ENCODE data around the gene PTPRD. TPM values are rescaled to one million over a fixed set of nuclear protein-coding genes. Genes with fewer than 3 reads are reported as not detected.

PTPRD gene
- total and polyA plus RNA-seq, 9 of the 15 experiments (the other 6 are each of a cell fraction or from before 2014, with no cell fraction given) = 0.11 TPM; not detected in 8

DNA sequence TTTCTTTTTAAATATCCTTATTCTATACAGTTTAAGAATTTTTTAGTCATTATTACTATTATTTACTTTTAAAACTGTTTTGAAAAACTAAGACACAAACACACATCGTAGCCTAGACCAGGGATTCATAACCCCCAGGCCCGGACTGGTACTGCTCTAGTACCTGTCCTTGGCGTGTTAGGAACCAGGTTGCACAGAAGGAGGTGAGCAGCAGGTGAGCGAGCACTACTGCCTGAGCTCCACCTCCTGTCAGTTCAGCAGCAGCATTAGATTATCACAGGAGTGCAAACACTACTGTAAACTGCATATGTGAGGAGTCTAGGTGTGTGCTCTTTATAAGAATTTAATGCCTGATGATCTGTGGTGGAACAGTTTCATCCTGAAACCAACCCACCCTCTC lies 357.0 kb downstream of the PTPRD start:
- Histone ChIP-seq H3K9me1 (ENCODE audit: control insufficient read depth, insufficient read depth, low read length) (no peaks in the 10 kb centered on the region), H3K9ac (ENCODE audit: insufficient read depth in 1 of 2, low read depth in 2 of 2, low read length in 2 of 2) (no peak overlapping the region), H2AFZ (ENCODE audit: low read depth, low read length) (no peak overlapping the region), H3K4me2 (ENCODE audit: insufficient read depth, low read length) (no peak overlapping the region), H3K79me2 (ENCODE audit: control insufficient read depth, insufficient read depth, low read length) (no peaks in the 10 kb centered on the region), H3K36me3 (ENCODE audit: control insufficient read depth, insufficient read depth, low read length) (no peaks in the 10 kb centered on the region), H3K9me3 (replicated peaks; ENCODE audit: control insufficient read depth, insufficient read depth, low read depth, low read length) (no peaks in the 10 kb centered on the region), H3K27ac (ENCODE audit: extremely low read depth, low read depth, low read length) (no peak overlapping the region), H3K27me3 (ENCODE audit: control insufficient read depth in 2 of 2, insufficient read depth in 2 of 2, low read length in 2 of 2) (no peaks in the 10 kb centered on the region), H3K4me1 (replicated peaks in 1 of 2; ENCODE audit: control insufficient read depth in 2 of 2, insufficient read depth in 2 of 2, low read length in 2 of 2) (no peaks in the 10 kb centered on the region), H4K20me1 (replicated peaks; ENCODE audit: control insufficient read depth, insufficient read depth, low read length) (no peaks in the 10 kb centered on the region), H3K4me3 (no peak overlapping the region)
- intact Hi-C loops (cut with micrococcal nuclease) = no loop called here
- ATAC-seq (no peak), DNase-seq (ENCODE audit: extremely low read depth in 1 of 4, low spot score in 3 of 4) (no peak), FAIRE-seq (no peak)
- no peak for TF ChIP-seq CBX3 (IDR thresholded peaks at IDR 0.05; ENCODE audit: borderline replicate concordance in 1 of 2, low read length in 2 of 2)
- no peak for TF ChIP-seq SPI1 (IDR thresholded peaks at IDR 0.05; ENCODE audit: borderline replicate concordance, low read depth, low read length)
- TF ChIP-seq, protein P1, sequence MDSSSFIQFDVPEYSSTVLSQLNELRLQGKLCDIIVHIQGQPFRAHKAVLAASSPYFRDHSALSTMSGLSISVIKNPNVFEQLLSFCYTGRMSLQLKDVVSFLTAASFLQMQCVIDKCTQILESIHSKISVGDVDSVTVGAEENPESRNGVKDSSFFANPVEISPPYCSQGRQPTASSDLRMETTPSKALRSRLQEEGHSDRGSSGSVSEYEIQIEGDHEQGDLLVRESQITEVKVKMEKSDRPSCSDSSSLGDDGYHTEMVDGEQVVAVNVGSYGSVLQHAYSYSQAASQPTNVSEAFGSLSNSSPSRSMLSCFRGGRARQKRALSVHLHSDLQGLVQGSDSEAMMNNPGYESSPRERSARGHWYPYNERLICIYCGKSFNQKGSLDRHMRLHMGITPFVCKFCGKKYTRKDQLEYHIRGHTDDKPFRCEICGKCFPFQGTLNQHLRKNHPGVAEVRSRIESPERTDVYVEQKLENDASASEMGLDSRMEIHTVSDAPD (CRISPR knock-in tag; IDR thresholded peaks at IDR 0.05) = no peak
- in situ Hi-C loops (cut with MboI) = no loop called here
- BruUV-seq (replicated peaks) = no TSS peak
- POLR2A ChIA-PET = no interaction called here
- 0% methylated on average over 4 of the region's 4 CpGs for WGBS (ENCODE audit: insufficient coverage, low coverage, missing lambda C conversion rate)
- CTCF ChIA-PET (ENCODE audit: low intra/inter-chr PET ratio) = no interaction called here

DNA sequence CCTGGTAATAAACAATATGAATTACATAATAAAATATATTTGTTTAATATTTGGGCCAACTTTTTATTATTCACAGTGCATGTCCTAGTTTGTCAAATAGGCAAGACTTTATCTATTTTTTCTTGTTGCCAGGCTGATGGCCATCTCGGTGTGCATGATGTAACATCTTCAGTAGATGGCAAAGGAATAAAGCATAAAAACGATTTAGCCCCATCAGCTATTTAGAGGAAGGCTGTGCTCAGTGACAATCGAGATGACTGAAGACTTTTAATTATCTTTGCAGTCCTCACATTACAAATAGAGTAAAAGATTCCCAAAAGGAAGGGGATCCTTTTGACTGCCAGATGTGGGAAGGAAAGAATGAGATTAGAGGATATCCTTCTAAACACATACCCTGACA lies 358.5 kb downstream of the PTPRD start:
- DNase-seq (ENCODE audit: extremely low read depth in 1 of 4, low spot score in 3 of 4) (no peak), ATAC-seq (no peak), FAIRE-seq (no peak)
- WGBS (ENCODE audit: insufficient coverage, low coverage, missing lambda C conversion rate) = 0% methylated on average over 3 of the region's 3 CpGs
- ChIA-PET POLR2A (no interaction called here), CTCF (ENCODE audit: low intra/inter-chr PET ratio) (no interaction called here)
- Histone ChIP-seq H3K4me3 (no peak overlapping the region), H3K9ac (ENCODE audit: insufficient read depth in 1 of 2, low read depth in 2 of 2, low read length in 2 of 2) (no peak overlapping the region), H3K79me2 (ENCODE audit: control insufficient read depth, insufficient read depth, low read length) (no peaks in the 10 kb centered on the region), H2AFZ (ENCODE audit: low read depth, low read length) (no peak overlapping the region), H3K36me3 (ENCODE audit: control insufficient read depth, insufficient read depth, low read length) (no peaks in the 10 kb centered on the region), H3K9me3 (replicated peaks; ENCODE audit: control insufficient read depth, insufficient read depth, low read depth, low read length) (no peaks in the 10 kb centered on the region), H3K9me1 (ENCODE audit: control insufficient read depth, insufficient read depth, low read length) (no peaks in the 10 kb centered on the region), H3K4me2 (ENCODE audit: insufficient read depth, low read length) (no peak overlapping the region), H4K20me1 (replicated peaks; ENCODE audit: control insufficient read depth, insufficient read depth, low read length) (no peaks in the 10 kb centered on the region), H3K27me3 (ENCODE audit: control insufficient read depth in 2 of 2, insufficient read depth in 2 of 2, low read length in 2 of 2) (no peaks in the 10 kb centered on the region), H3K4me1 (replicated peaks in 1 of 2; ENCODE audit: control insufficient read depth in 2 of 2, insufficient read depth in 2 of 2, low read length in 2 of 2) (no peaks in the 10 kb centered on the region), H3K27ac (ENCODE audit: extremely low read depth, low read depth, low read length) (no peak overlapping the region)
- BruUV-seq (replicated peaks) = no TSS peak
- intact Hi-C loops (cut with micrococcal nuclease) = no loop called here
- in situ Hi-C loops (cut with MboI) = no loop called here
- TF ChIP-seq DACH1 (IDR thresholded peaks at IDR 0.05; ENCODE audit: partially characterized antibody) (no peak), TCF7 (IDR thresholded peaks at IDR 0.05; ENCODE audit: borderline replicate concordance) (no peak), BCL6 (CRISPR knock-in tag; IDR thresholded peaks at IDR 0.05) (no peak), E2F3 (CRISPR knock-in tag; IDR thresholded peaks at IDR 0.05) (no peak), PCBP1 (IDR thresholded peaks at IDR 0.05; ENCODE audit: low read depth, low read length, poor library complexity, severe bottlenecking) (no peak), ZNF445 (CRISPR knock-in tag; IDR thresholded peaks at IDR 0.05; ENCODE audit: low read depth) (no peak), HDAC2 (IDR thresholded peaks at IDR 0.05) (no peak)
- TF ChIP-seq, protein P2, sequence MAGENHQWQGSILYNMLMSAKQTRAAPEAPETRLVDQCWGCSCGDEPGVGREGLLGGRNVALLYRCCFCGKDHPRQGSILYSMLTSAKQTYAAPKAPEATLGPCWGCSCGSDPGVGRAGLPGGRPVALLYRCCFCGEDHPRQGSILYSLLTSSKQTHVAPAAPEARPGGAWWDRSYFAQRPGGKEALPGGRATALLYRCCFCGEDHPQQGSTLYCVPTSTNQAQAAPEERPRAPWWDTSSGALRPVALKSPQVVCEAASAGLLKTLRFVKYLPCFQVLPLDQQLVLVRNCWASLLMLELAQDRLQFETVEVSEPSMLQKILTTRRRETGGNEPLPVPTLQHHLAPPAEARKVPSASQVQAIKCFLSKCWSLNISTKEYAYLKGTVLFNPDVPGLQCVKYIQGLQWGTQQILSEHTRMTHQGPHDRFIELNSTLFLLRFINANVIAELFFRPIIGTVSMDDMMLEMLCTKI (IDR thresholded peaks at IDR 0.05; ENCODE audit: partially characterized antibody) = no peak
- TF ChIP-seq, protein P3, sequence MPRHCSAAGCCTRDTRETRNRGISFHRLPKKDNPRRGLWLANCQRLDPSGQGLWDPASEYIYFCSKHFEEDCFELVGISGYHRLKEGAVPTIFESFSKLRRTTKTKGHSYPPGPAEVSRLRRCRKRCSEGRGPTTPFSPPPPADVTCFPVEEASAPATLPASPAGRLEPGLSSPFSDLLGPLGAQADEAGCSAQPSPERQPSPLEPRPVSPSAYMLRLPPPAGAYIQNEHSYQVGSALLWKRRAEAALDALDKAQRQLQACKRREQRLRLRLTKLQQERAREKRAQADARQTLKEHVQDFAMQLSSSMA (CRISPR knock-in tag; IDR thresholded peaks at IDR 0.05) = no peak
